Smooth muscle cell (in vitro differentiated cells): ENCODE measurements around the gene TIMM29. TPM values are rescaled to one million over a fixed set of nuclear protein-coding genes. Genes with fewer than 3 reads are reported as not detected.

Source experiments
- DNase-seq: peaks from one replicate; lab custom pipeline; 2025; ENCODE audit not compliant: unreplicated experiment; lab: John Stamatoyannopoulos, UW
- H2AFZ ChIP-seq: fragments of 200-600 bp; sonication (generic); 2 replicates; pipeline ENCODE4 v1.6.0; 2016; ENCODE audit warnings: antibody characterized with exemption, low read depth, mild to moderate bottlenecking
- H3F3A ChIP-seq: fragments of 200-600 bp; sonication (generic); 2 replicates; pipeline ENCODE4 v1.6.0; 2017; ENCODE audit warnings: antibody characterized with exemption, low read depth
- H3K27ac ChIP-seq: fragments of 200-600 bp; sonication (generic); 2 replicates; pipeline ENCODE4 v1.5.1; 2016; ENCODE audit warnings: low read depth, mild to moderate bottlenecking
- H3K27me3 ChIP-seq: fragments of 200-600 bp; sonication (generic); 2 replicates; pipeline ENCODE4 v1.6.1; 2016; ENCODE audit warnings: low read depth, mild to moderate bottlenecking
- H3K36me3 ChIP-seq: fragments of 200-600 bp; sonication (generic); 2 replicates; pipeline ENCODE4 v1.5.1; 2016; ENCODE audit warnings: low read depth
- H3K4me1 ChIP-seq: fragments of 200-600 bp; sonication (generic); 2 replicates; pipeline ENCODE4 v1.5.1; 2016; ENCODE audit warnings: low read depth
- H3K4me2 ChIP-seq: fragments of 200-600 bp; sonication (generic); 2 replicates; pipeline ENCODE4 v1.6.0; 2016; ENCODE audit warnings: mild to moderate bottlenecking
- H3K4me3 ChIP-seq: fragments of 200-600 bp; sonication (generic); 2 replicates; pipeline ENCODE4 v1.5.1; 2016; ENCODE audit warnings: mild to moderate bottlenecking
- H3K79me2 ChIP-seq: fragments of 200-600 bp; sonication (generic); 2 replicates; pipeline ENCODE4 v1.6.0; 2016; ENCODE audit warnings: low read depth, mild to moderate bottlenecking
- H3K9ac ChIP-seq: fragments of 200-600 bp; sonication (generic); 2 replicates; pipeline ENCODE4 v1.6.0; 2016; ENCODE audit warnings: low read depth
- H3K9me3 ChIP-seq: fragments of 200-600 bp; sonication (generic); replicated peaks from 2 replicates; pipeline ENCODE4 v1.5.1; 2016; ENCODE audit warnings: low read depth
- H4K20me1 ChIP-seq: fragments of 200-600 bp; sonication (generic); 2 replicates; pipeline ENCODE4 v1.6.0; 2016; ENCODE audit warnings: low read depth
- CTCF ChIP-seq: fragments of 200-600 bp; sonication (generic); IDR thresholded peaks from 2 replicates; pipeline ENCODE4 v1.5.1; 2017; ENCODE audit warnings: borderline replicate concordance, mild to moderate bottlenecking, antibody characterized with exemption; ENCODE audit not compliant: insufficient read depth, poor library complexity, severe bottlenecking
- WGBS: methylation state at CpG from one replicate; pipeline ENCODE4 v1.1.7; 2016; ENCODE audit warnings: low lambda C conversion rate; 5-methylcytosine and 5-hydroxymethylcytosine counted together
- polyA plus RNA-seq: library from polyadenylated mRNA; unstranded; fragments of >200 nt; fragmentation: Nextera tagmentation; extraction: Ambion mirVana; gene quantifications from 2 replicates; pipeline ENCODE4 v1.2.1, GENCODE V29; 2016
- total RNA-seq: library from RNA; depleted of rRNA; stranded (reverse); fragments of >200 nt; gene quantifications from 2 replicates; pipeline ENCODE4 v1.2.3, GENCODE V29; 2014

The TIMM29 gene
- total and polyA plus RNA-seq, 2 experiments from 2014 or later = 14.9 to 16.8 TPM

- peaks cover 85% of the 10 kb centered on the region for H3K79me2 ChIP-seq
- TF ChIP-seq CTCF = no peak
- DNase-seq = no peak
- peaks cover 24% of the 10 kb centered on the region for H3F3A ChIP-seq
- no peak overlapping the region for H2AFZ ChIP-seq
- no peak overlapping the region for H3K9ac ChIP-seq
- no peak overlapping the region for H3K4me3 ChIP-seq
- no peaks in the 10 kb centered on the region for H3K9me3 ChIP-seq
- 32% methylated on average over 13 of the region's 13 CpGs for WGBS
- H3K27me3 ChIP-seq = no peaks in the 10 kb centered on the region
- H4K20me1 ChIP-seq = peaks cover 98% of the 10 kb centered on the region
- no peak overlapping the region for H3K4me2 ChIP-seq
- H3K4me1 ChIP-seq = peaks cover 38% of the 10 kb centered on the region
- H3K27ac ChIP-seq = no peak overlapping the region
- no peaks in the 10 kb centered on the region for H3K36me3 ChIP-seq
Observed at GRCh38 chr19:10888421-10888866, 40.2 kb upstream of the TIMM29 start.

GRCh38 chr19:10889880-10890279, 38.7 kb upstream of the TIMM29 start:
- Histone ChIP-seq H3F3A (peaks cover 10% of the 10 kb centered on the region), H2AFZ (no peak overlapping the region), H3K4me2 (no peak overlapping the region), H3K9ac (no peak overlapping the region), H4K20me1 (peaks cover 98% of the 10 kb centered on the region), H3K4me1 (peaks cover 32% of the 10 kb centered on the region), H3K4me3 (no peak overlapping the region), H3K27me3 (no peaks in the 10 kb centered on the region), H3K79me2 (peaks cover 87% of the 10 kb centered on the region), H3K36me3 (no peaks in the 10 kb centered on the region), H3K27ac (no peak overlapping the region), H3K9me3 (no peaks in the 10 kb centered on the region)
- WGBS = 96% methylated on average over 4 of the region's 4 CpGs
- DNase-seq = no peak
- TF ChIP-seq CTCF = no peak

DNA sequence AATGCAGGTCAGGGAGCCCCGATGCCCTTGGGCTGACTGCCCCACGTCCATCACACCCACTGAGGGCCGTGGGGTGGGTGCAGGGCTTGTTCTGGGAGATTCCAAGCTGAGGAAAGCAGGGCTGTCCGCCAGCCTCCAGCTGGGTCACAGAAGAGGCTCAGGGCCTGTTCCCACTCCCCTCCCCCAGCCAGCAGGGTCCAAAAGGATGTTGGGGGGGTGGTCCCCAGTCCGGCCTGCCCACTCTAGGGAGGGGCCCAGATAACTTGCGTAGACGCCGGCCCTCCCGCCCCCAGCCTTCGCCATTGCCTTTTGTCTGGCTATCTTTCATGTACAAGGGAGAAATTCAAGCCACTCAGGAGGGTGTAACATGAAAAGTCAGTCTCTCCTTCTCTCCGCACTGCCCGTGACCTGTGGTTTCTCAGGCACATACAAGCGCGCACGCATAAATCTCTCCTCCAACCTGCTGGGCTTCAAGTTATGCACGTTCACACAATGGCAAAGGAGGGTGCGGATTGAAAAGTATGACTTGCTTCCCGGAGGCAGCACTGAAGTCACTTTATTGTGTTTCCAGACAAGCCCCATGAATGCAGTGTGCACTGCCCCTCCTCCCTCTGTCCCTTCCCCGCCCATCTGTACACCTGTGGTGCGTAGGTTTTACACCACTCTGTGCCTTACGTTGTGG, 37.1 kb upstream of the TIMM29 start:
- no peaks in the 10 kb centered on the region for H3K36me3 ChIP-seq
- peak overlapping the region; percentile 63 for H3K27ac ChIP-seq
- no peak overlapping the region for H3K9ac ChIP-seq
- peaks cover 98% of the 10 kb centered on the region for H4K20me1 ChIP-seq
- peaks cover 90% of the 10 kb centered on the region for H3K79me2 ChIP-seq
- H3K27me3 ChIP-seq = no peaks in the 10 kb centered on the region
- 74% methylated on average over 21 of the region's 21 CpGs for WGBS
- no peak overlapping the region for H3K4me3 ChIP-seq
- H2AFZ ChIP-seq = no peak overlapping the region
- no peak for DNase-seq
- no peak overlapping the region for H3K4me2 ChIP-seq
- H3K4me1 ChIP-seq = peaks cover 24% of the 10 kb centered on the region
- H3K9me3 ChIP-seq = no peaks in the 10 kb centered on the region
- H3F3A ChIP-seq = peaks cover 3% of the 10 kb centered on the region
- TF ChIP-seq CTCF = no peak

DNA sequence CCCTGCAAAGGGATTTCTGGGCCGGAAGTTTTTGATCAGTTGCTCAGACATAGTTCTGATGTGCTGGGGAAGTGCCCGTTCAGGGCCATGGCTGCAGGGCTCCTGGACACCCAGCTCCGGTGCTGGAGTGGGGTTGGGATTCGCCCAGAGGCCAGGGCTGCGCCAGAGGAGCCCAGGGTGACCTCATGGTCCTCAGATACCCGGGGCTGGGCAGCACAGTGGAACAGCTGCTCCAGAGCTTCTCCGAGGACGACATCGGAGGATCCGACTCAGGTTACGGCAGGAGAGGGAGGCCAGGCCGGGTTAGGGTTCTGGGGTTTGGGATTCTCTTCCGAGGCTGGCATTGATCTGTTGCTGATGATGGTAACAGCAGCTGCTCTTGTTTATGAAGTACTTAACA, 36.4 kb upstream of the TIMM29 start:
- peaks cover 88% of the 10 kb centered on the region for H3K79me2 ChIP-seq

More for the DNA sequence above, 36.4 kb upstream of the TIMM29 start:
- no peak overlapping the region for H3K4me2 ChIP-seq
- H2AFZ ChIP-seq = no peak overlapping the region
- peaks cover 98% of the 10 kb centered on the region for H4K20me1 ChIP-seq
- no peaks in the 10 kb centered on the region for H3K9me3 ChIP-seq
- 88% methylated on average over 13 of the region's 13 CpGs for whole genome bisulfite sequencing
- H3K4me3 ChIP-seq = no peak overlapping the region
- H3K27ac ChIP-seq = no peak overlapping the region
- no peak for DNase-seq
- no peak for TF ChIP-seq CTCF
- H3K36me3 ChIP-seq = no peaks in the 10 kb centered on the region
- H3K9ac ChIP-seq = no peak overlapping the region
- H3K4me1 ChIP-seq = peaks cover 23% of the 10 kb centered on the region
- peaks cover under 1% of the 10 kb centered on the region for H3F3A ChIP-seq
- no peaks in the 10 kb centered on the region for H3K27me3 ChIP-seq
